ENCODE data around the gene MTHFD1L.

MTHFD1L gene

GRCh38 chr6:150979826-150980350, 114.4 kb downstream of the MTHFD1L start:
- intact Hi-C loops (cut with DNase I): no loop called here

DNA sequence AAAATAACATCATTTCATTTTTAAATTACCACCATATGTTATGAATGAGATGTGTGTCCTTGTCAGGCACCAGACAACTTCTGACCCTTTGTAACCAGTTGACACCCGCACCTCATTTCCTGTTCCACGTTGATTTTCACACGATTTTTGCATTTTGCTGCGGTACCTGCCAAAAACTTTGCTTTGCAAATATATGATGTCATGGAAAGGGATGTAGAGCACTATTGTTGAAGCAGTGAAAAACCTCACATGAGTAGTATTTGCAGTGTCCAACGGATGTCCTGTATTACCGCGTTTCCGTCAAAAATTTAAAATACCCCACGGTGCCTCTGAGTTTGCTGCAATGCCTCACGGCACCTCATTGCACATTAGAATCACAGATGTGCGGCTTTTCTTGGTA, 115.6 kb downstream of the MTHFD1L start:
- intact Hi-C loops (cut with DNase I): no loop called here
- no peak for DNase-seq

More at GRCh38 chr6:150979826-150980350, 114.4 kb downstream of the MTHFD1L start:
- DNase-seq: no peak

DNA sequence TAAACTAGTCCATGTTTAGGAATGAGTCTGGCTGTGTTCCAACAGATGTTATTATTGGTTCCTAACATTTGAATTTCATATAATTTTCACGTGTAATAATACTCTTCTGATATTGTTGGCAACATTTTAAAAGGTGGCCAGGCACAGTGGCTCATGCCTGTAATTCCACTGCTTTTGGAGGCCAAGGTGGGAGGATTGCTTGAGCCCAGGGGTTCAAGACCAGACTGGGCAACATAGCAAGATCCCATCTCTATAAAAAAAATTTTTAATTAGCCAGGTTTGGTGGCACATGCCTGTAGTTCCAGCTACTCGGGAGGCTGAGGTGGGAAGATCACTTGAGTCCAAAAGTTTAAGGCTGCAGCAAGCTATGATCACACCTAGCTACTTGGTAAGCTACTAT, 116.2 kb downstream of the MTHFD1L start:
- no peak for DNase-seq
- intact Hi-C loops (cut with DNase I): no loop called here

GRCh38 chr6:150987371-150987828, 121.9 kb downstream of the MTHFD1L start:
- intact Hi-C loops (cut with DNase I): no loop called here
- DNase-seq: no peak

GRCh38 chr6:150987855-150988464, 122.5 kb downstream of the MTHFD1L start:
- DNase-seq: no peak
- intact Hi-C loops (cut with DNase I): no loop called here

GRCh38 chr6:150991487-150991886, 126.0 kb downstream of the MTHFD1L start:
- intact Hi-C loops (cut with DNase I): no loop called here
- DNase-seq: no peak

DNA sequence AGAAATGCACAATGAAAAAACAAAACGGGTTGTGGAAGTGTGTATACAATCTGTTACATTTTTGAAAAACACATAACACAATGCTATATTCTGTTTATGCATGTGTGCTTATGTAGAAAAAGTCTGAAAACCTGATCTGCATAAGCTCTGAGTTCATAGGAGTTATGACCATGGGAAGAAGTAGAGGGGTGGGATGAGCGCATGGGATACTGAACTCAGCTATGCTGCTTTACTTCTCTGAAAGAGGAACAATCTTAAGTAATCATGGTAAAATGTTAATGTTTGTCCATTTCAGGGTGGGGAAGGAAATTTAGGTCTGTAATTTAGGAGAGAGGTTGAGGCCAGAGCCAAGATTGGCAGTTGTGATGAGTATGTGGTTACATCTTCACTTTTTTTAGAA, 126.8 kb downstream of the MTHFD1L start:
- intact Hi-C loops (cut with DNase I): no loop called here
- DNase-seq: no peak

DNA sequence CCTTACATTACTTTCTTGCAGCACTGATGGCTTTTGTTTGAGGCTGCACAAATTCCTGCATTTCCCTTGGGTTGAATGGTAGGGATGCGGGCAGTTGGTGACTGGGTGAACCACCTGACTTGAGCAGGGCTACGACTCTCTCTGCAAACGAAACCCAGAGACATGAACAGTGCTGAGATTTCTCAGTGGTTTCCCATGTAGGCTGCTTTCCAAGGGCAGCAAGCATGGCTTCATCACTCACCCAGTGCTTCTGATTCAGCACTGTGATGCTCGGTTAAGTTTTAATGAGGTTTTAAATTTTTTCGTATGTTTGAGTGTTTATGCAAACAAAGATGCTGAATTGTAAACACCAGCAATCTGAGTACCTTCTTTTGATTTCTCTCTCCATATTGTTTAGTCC, 127.2 kb downstream of the MTHFD1L start:
- intact Hi-C loops (cut with DNase I): no loop called here
- DNase-seq: no peak

GRCh38 chr6:150993253-150993652, 127.8 kb downstream of the MTHFD1L start:
- intact Hi-C loops (cut with DNase I): no loop called here
- DNase-seq: no peak

DNA sequence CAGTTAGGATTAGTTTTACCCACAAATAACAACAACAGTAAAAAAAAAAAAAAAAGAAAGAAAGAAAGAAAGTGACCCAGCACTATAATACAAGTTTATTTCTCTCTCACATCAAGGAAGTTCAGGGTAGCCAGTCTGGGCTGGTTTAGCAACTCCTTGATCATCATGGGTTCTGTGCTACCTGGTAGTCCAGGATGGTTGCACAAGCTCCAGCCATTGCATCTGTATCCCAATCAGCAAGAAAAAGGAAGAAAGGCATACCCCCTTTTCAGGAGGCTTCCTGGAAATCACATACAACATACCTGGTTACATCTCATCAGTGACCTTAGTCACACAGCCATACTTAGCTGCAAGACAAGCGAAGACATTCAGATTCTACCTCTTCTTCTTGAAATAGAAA, 128.5 kb downstream of the MTHFD1L start:
- no peak for DNase-seq
- intact Hi-C loops (cut with DNase I): no loop called here

GRCh38 chr6:150996968-150997367, 131.5 kb downstream of the MTHFD1L start:
- intact Hi-C loops (cut with DNase I): no loop called here
- DNase-seq: no peak

GRCh38 chr6:150999107-150999506, 133.6 kb downstream of the MTHFD1L start:
- intact Hi-C loops (cut with DNase I): no loop called here
- DNase-seq: no peak

GRCh38 chr6:150999576-150999975, 134.1 kb downstream of the MTHFD1L start:
- intact Hi-C loops (cut with DNase I): no loop called here
- no peak for DNase-seq

DNA sequence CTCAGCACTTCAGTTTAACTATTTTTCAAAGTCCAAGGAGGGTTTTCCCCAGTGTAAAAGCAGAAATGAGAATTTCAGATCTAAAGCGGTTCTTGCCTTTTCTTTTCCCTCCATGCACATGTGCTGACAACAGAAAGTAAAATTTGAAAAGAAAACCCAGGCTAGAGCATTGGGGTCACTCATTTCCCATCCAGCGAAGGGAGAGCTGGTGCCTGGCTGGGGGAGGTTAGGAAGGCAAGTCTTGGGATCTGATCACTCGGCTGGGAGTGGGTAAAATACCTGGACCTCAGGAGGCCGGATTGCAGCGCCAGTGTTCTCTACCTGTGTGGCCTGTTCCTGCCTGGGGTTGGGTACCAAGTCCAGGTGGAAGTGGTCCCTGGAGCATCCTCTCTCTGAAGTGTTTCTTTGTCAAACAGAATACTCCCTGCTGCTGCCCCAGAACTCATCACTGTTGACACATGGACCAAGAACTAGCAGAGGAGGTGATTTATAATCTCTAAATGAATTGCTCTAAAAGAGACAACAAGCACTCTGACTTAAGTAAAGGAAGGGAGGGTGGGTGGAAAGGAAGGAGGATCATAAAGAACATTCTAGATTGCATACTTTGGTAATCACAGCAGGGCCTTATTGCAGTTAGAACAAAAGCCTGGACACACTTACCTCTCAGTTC, 136.0 kb downstream of the MTHFD1L start:
- DNase-seq: no peak
- intact Hi-C loops (cut with DNase I): loop anchor here (5.0 kb wide), 1 partner anchor 94 kb away; no protein-coding TSS in a partner anchor

- DNase-seq: no peak
- intact Hi-C loops (cut with DNase I): loop anchor here (5.0 kb wide), 1 partner anchor 95 kb away; no protein-coding TSS in a partner anchor
Measured at GRCh38 chr6:151002057-151002450, 136.6 kb downstream of the MTHFD1L start.

GRCh38 chr6:151002491-151002935, 137.0 kb downstream of the MTHFD1L start:
- DNase-seq: no peak

GRCh38 chr6:151004383-151005024, 139.0 kb downstream of the MTHFD1L start:
- DNase-seq: no peak
- intact Hi-C loops (cut with DNase I): loop anchor here (5.0 kb wide), 1 partner anchor 97 kb away; no protein-coding TSS in a partner anchor

More at GRCh38 chr6:151002491-151002935, 137.0 kb downstream of the MTHFD1L start:
- intact Hi-C loops (cut with DNase I): loop anchor here (5.0 kb wide), 1 partner anchor 95 kb away; no protein-coding TSS in a partner anchor

- DNase-seq: no peak
- intact Hi-C loops (cut with DNase I): no loop called here
Measured at GRCh38 chr6:151005164-151005563, 139.7 kb downstream of the MTHFD1L start.

DNA sequence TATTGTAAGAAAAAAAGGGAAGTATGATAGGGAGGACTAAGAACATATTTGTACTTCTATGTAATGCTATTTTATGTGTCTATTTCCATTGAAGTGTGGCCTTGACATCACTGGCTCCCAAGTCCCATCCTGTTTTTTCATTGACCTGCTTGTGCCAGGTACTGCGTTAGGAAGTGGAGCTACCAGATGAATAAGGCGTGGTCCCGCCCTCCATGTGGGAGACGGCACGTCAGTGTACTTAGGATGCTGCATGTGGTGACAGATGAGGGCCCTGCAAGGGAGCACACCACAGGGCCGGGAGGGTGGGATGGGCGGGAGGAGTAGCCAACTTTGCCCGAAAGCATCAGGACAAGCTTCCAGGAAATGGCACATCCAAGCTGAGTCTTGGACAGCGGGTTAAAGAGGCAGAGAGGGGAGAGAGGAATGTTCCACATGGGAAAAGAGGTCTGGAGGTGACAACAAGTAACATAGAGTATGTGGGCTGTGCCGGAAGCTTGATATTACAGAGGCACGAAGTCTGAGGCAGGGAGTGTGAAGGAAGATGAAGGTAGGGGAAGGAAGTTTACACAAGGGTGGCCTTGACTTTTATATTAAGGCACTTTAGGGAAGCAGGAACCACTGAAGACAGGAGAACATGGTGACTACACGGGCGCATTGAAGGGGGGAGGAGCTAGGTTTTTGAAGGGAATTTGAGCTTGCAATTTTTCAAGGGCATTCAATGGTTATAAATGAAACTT, 140.6 kb downstream of the MTHFD1L start:
- intact Hi-C loops (cut with DNase I): no loop called here
- DNase-seq: no peak

- DNase-seq: no peak
- intact Hi-C loops (cut with DNase I): no loop called here
Measured at GRCh38 chr6:151007076-151007475, 141.6 kb downstream of the MTHFD1L start.

Measured in posterior cingulate gyrus (tissue), 11 donors.